ENCODE measurements around the gene SLC27A4. TPM values are rescaled to one million over a fixed set of nuclear protein-coding genes. Genes with fewer than 3 reads are reported as not detected.

The SLC27A4 gene
- total RNA-seq, 3 donors from 2014 or later = 36.5 to 46.8 (median 39.9) TPM

DNA sequence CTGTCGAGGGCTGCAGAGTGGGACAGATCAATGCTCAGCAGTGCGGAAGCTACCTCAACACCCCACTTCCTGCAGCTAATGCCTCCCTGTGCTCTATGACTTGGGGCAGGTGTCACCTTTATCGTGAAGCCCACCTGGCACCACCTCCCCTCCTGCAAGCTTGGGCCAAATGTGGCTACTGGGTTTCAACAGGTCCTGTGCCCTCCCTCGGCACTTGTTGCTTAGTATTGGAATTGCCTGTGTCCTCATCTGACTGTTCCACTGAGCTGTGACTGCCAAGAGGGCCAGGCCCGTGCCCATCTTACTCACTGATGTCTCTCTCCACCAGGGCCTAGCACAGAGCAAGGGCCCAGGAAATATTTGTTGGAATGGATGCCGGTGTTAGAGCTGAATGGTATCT is 9.4 kb downstream of the SLC27A4 start:
- intact Hi-C loops (cut with DNase I, micrococcal nuclease) = no loop called here
- ATAC-seq = no peak
- DNase-seq = no peak
- Histone ChIP-seq H3K9me3 (no peaks in the 10 kb centered on the region), H3K4me1 (ENCODE audit: low read depth) (no peaks in the 10 kb centered on the region), H3K4me3 (no peak overlapping the region), H3K36me3 (ENCODE audit: low read depth) (peaks cover 5% of the 10 kb centered on the region)
- TF ChIP-seq, protein P1, sequence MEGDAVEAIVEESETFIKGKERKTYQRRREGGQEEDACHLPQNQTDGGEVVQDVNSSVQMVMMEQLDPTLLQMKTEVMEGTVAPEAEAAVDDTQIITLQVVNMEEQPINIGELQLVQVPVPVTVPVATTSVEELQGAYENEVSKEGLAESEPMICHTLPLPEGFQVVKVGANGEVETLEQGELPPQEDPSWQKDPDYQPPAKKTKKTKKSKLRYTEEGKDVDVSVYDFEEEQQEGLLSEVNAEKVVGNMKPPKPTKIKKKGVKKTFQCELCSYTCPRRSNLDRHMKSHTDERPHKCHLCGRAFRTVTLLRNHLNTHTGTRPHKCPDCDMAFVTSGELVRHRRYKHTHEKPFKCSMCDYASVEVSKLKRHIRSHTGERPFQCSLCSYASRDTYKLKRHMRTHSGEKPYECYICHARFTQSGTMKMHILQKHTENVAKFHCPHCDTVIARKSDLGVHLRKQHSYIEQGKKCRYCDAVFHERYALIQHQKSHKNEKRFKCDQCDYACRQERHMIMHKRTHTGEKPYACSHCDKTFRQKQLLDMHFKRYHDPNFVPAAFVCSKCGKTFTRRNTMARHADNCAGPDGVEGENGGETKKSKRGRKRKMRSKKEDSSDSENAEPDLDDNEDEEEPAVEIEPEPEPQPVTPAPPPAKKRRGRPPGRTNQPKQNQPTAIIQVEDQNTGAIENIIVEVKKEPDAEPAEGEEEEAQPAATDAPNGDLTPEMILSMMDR (IDR thresholded peaks at IDR 0.05) = no peak

DNA sequence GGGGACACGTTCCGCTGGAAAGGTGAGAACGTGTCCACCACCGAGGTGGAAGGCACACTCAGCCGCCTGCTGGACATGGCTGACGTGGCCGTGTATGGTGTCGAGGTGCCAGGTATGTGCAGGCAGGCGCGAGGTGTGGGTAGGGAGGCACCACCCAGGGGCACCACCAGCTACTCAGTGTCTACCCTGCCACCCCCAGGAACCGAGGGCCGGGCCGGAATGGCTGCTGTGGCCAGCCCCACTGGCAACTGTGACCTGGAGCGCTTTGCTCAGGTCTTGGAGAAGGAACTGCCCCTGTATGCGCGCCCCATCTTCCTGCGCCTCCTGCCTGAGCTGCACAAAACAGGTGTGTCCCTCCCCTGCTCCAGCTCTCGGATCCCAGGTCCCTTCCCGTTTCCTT is 15.1 kb downstream of the SLC27A4 start:
- H3K36me3 ChIP-seq (ENCODE audit: low read depth) = no peaks in the 10 kb centered on the region

GRCh38 chr9:128358090-128358489 is 17.8 kb downstream of the SLC27A4 start:
- Histone ChIP-seq H3K4me3 (no peak overlapping the region), H3K9me3 (no peaks in the 10 kb centered on the region), H3K36me3 (ENCODE audit: low read depth) (no peaks in the 10 kb centered on the region), H3K4me1 (ENCODE audit: low read depth) (peaks cover 11% of the 10 kb centered on the region)
- ATAC-seq (no peak), DNase-seq (no peak)
- TF ChIP-seq, protein P1 (IDR thresholded peaks at IDR 0.05) = no peak
- intact Hi-C loops (cut with DNase I, micrococcal nuclease) = no loop called here

More for the DNA sequence above, 15.1 kb downstream of the SLC27A4 start:
- Histone ChIP-seq H3K9me3 (no peaks in the 10 kb centered on the region), H3K4me3 (no peak overlapping the region), H3K4me1 (ENCODE audit: low read depth) (no peaks in the 10 kb centered on the region)
- TF ChIP-seq, protein P1 (IDR thresholded peaks at IDR 0.05) = no peak
- intact Hi-C loops (cut with DNase I, micrococcal nuclease) = no loop called here
- no peak for DNase-seq
- ATAC-seq = no peak

DNA sequence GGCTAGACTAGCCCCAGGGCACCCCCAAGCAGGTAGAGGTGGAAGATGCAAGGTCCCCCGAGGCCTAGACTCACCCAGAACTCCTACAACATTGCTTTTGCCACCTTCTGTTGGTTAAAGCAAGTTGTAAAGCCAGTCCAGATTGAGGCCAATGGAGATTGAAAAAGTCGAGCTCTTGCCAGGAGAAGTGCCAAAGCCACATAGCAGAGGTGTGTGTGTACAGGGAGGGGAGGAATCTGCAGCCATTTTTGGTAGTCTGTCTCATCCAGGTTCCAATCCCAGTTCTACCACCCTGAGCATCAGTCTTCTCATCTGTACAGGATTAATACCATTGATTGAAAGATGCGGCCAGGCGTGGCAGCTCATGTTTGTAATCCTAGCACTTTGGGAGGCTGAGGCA is 18.5 kb downstream of the SLC27A4 start:
- no peaks in the 10 kb centered on the region for H3K36me3 ChIP-seq (ENCODE audit: low read depth)
- intact Hi-C loops (cut with DNase I, micrococcal nuclease) = no loop called here
- H3K9me3 ChIP-seq = no peaks in the 10 kb centered on the region
- no peak for ATAC-seq
- H3K4me3 ChIP-seq = no peak overlapping the region
- TF ChIP-seq, protein P1 (IDR thresholded peaks at IDR 0.05) = no peak
- peaks cover 11% of the 10 kb centered on the region for H3K4me1 ChIP-seq (ENCODE audit: low read depth)
- no peak for DNase-seq

DNA sequence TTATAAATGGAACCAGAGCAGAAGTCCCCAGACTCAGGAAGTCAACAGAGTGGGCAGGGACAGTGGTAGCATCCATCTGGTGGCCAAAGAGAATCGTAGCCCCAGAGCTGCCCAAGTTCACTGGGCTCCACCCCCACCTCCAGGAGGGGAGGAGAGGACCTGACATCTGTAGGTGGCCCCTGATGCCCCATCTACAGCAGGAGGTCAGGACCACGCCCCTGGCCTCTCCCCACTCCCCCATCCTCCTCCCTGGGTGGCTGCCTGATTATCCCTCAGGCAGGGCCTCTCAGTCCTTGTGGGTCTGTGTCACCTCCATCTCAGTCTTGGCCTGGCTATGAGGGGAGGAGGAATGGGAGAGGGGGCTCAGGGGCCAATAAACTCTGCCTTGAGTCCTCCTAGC is 20.5 kb downstream of the SLC27A4 start:
- no peaks in the 10 kb centered on the region for H3K9me3 ChIP-seq
- ATAC-seq (no peak), DNase-seq (no peak)
- H3K4me1 ChIP-seq (ENCODE audit: low read depth) = peaks cover 17% of the 10 kb centered on the region
- H3K36me3 ChIP-seq (ENCODE audit: low read depth) = no peaks in the 10 kb centered on the region
- no peak overlapping the region for H3K4me3 ChIP-seq
- TF ChIP-seq, protein P1 (IDR thresholded peaks at IDR 0.05) = no peak
- intact Hi-C loops (cut with DNase I, micrococcal nuclease) = no loop called here

All from mucosa of descending colon (tissue), 3 donors.